Measurements from ENCODE around the gene IL17A.

GRCh38 chr6:52139985-52140680, 46.0 kb upstream of the IL17A start:
- TF ChIP-seq CTCF (IDR thresholded peaks at IDR 0.05; ENCODE audit: borderline replicate concordance, extremely low read depth, low read length, poor library complexity, severe bottlenecking) (no peak), EZH2 (IDR thresholded peaks at IDR 0.05; ENCODE audit: borderline replicate concordance, low read depth, low read length, severe bottlenecking) (no peak)
